ENCODE measurements around the gene FITM1.
A peak's percentile ranks its signal among the peaks of the same experiment; 100 is the strongest.

Gene FITM1

GRCh38 chr14:24143511-24143910 is 13.1 kb downstream of the FITM1 start:
- DNase-seq, result no peak

GRCh38 chr14:24144451-24144850 is 14.0 kb downstream of the FITM1 start:
- no peak for DNase-seq

- DNase-seq, result no peak
These were observed 14.8 kb downstream of the FITM1 start for GRCh38 chr14:24145219-24145618.

- DNase-seq, result no peak
These were observed 15.4 kb downstream of the FITM1 start for GRCh38 chr14:24145690-24146452.

GRCh38 chr14:24146453-24146977 is 16.1 kb downstream of the FITM1 start, which contains the start of gene PSME2:
Gene PSME2 (minus strand): TSS chr14:24146610. CDS start chr14:24146581, 29 bp downstream.
- peak; percentile 91 for DNase-seq

- DNase-seq, result peak; percentile 97
These were observed 16.7 kb downstream of the FITM1 start, which contains the start of gene RNF31 for GRCh38 chr14:24146978-24147760. Gene RNF31 (plus strand): TSS chr14:24147498. CDS start chr14:24147699, 201 bp downstream.

- no peak for DNase-seq
These were observed 17.4 kb downstream of the FITM1 start for GRCh38 chr14:24147761-24148428.

- DNase-seq, result no peak
These were observed 19.0 kb downstream of the FITM1 start for GRCh38 chr14:24149302-24149969.

- DNase-seq, result no peak
These were observed 19.6 kb downstream of the FITM1 start for GRCh38 chr14:24150061-24150460.

GRCh38 chr14:24150567-24150966 is 20.1 kb downstream of the FITM1 start:
- no peak for DNase-seq

- no peak for DNase-seq
These were observed 20.5 kb downstream of the FITM1 start for GRCh38 chr14:24150993-24151392.

GRCh38 chr14:24151404-24152080 is 21.1 kb downstream of the FITM1 start:
- DNase-seq, result no peak

- DNase-seq, result no peak
These were observed 24.6 kb downstream of the FITM1 start for GRCh38 chr14:24155100-24155499.

GRCh38 chr14:24156840-24157239 is 26.4 kb downstream of the FITM1 start:
- DNase-seq, result no peak

- DNase-seq, result no peak
These were observed 26.9 kb downstream of the FITM1 start for GRCh38 chr14:24157331-24157730.

- no peak for DNase-seq
These were observed 29.5 kb downstream of the FITM1 start for GRCh38 chr14:24159777-24160498.

- no peak for DNase-seq
These were observed 30.0 kb downstream of the FITM1 start for GRCh38 chr14:24160499-24160849.

GRCh38 chr14:24160850-24161804 is 30.7 kb downstream of the FITM1 start, which contains the start of gene IRF9:
Gene IRF9 (plus strand): TSS chr14:24161265. CDS start chr14:24162145, 880 bp downstream.
- peak; percentile 96 to 98 for DNase-seq

- DNase-seq, result no peak
These were observed 31.6 kb downstream of the FITM1 start for GRCh38 chr14:24162093-24162492.

GRCh38 chr14:24164518-24164991 is 34.1 kb downstream of the FITM1 start:
- no peak for DNase-seq

Measured in CD4-positive, alpha-beta T cell treated with Interleukin-4 for 1 hour (primary cell).